ENCODE results near the gene PNMA8B. TPM values are rescaled to one million over a fixed set of nuclear protein-coding genes. Genes with fewer than 3 reads are reported as not detected.

The PNMA8B gene
- total and polyA plus RNA-seq, 2 donors (not counting 3 experiments of a cell fraction or from before 2014, with no cell fraction given) = 0.11 TPM; not detected in 1

DNA sequence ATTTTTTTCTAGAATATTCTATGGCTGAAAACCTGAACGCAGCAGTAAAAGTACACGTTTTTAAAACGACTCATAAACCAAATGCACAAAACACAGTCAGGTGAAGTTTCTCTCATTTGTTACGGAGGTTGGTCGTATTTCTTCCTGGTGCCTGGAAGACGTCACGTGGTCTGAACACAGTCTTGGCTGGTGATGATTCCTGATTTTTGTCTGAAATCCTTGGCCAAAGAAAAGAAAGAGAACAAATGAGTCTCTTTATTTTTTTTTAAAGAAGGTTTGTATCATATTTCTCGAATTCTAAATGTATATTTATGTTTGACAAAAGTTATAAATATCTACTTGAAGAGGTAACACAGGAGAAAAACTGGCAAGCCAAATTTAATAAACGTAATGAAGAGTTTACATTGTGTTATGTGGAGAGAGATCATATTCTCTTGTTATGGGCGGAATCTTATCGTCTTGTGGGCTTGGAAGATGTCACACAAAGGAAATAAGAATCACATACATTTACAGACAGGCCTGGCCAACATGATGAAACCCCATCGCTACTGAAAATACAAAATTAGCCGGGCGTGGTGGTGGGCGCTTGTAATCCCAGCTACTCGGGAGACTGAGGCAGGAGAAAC, 14.3 kb downstream of the PNMA8B start:
- Histone ChIP-seq H3K27me3 (ENCODE audit: control insufficient read depth in 2 of 2, insufficient read depth in 2 of 2, low read length in 2 of 2) (peaks cover 0 to 3% of the 10 kb centered on the region in 2 experiments), H2AFZ (ENCODE audit: low read depth, low read length) (no peak overlapping the region), H3K27ac (ENCODE audit: insufficient read depth, low read depth, low read length) (no peak overlapping the region), H3K4me3 (replicated peaks in 1 of 3; ENCODE audit: insufficient read depth in 1 of 3, low read depth in 1 of 3, low read length in 3 of 3) (no peak overlapping the region), H3K9me3 (replicated peaks; ENCODE audit: control insufficient read depth, insufficient read depth, low read length) (no peaks in the 10 kb centered on the region), H3K9me1 (replicated peaks; ENCODE audit: control insufficient read depth, extremely low read depth, insufficient read depth, low read length) (no peaks in the 10 kb centered on the region), H3K4me2 (ENCODE audit: insufficient read depth, low read length) (no peak overlapping the region), H3K4me1 (ENCODE audit: control insufficient read depth, extremely low read depth, insufficient read depth, low read length) (peaks cover 3% of the 10 kb centered on the region), H3K9ac (replicated peaks; ENCODE audit: extremely low read depth, insufficient read depth, low read length) (no peak overlapping the region), H4K20me1 (replicated peaks; ENCODE audit: control insufficient read depth, extremely low read depth, insufficient read depth, low read length) (no peaks in the 10 kb centered on the region), H3K36me3 (ENCODE audit: control insufficient read depth in 2 of 2, extremely low read depth in 1 of 2, insufficient read depth in 2 of 2, low read length in 2 of 2) (no peaks in the 10 kb centered on the region), H3K79me2 (ENCODE audit: control insufficient read depth, insufficient read depth, low read length) (no peaks in the 10 kb centered on the region)
- DNase-seq (ENCODE audit: low read depth, low spot score) (no peak), FAIRE-seq (no peak)
- ChIA-PET CTCF (interaction anchor here (0.6 to 1.8 kb wide), 2 partner anchors 76 to 79 kb away, joined by 3 to 5 read pairs; no protein-coding TSS in a partner anchor), POLR2A (interaction anchor here (0.5 kb wide), 1 partner anchor 9 kb away, joined by 3 read pairs; no protein-coding TSS in a partner anchor)
- TF ChIP-seq POLR2A (IDR thresholded peaks at IDR 0.05; ENCODE audit: low read depth, low read length) = no peak
- no peak for TF ChIP-seq POLR2AphosphoS5 (IDR thresholded peaks at IDR 0.05; ENCODE audit: insufficient read depth, low read depth, low read length)
- TF ChIP-seq CTCF (IDR thresholded peaks at IDR 0.05; ENCODE audit: extremely low read depth in 1 of 2, insufficient read depth in 1 of 2, low read depth in 1 of 2, low read length in 2 of 2) = no peak
- no peak for TF ChIP-seq FOS (IDR thresholded peaks at IDR 0.05; ENCODE audit: borderline replicate concordance, insufficient read depth, low read length)
- no peak for TF ChIP-seq JUN (IDR thresholded peaks at IDR 0.05; ENCODE audit: borderline replicate concordance, insufficient read depth, insufficient read length, low read depth)
- no peak for TF ChIP-seq MYC (IDR thresholded peaks at IDR 0.05; ENCODE audit: low read depth, low read length)
- TF ChIP-seq, protein P1, sequence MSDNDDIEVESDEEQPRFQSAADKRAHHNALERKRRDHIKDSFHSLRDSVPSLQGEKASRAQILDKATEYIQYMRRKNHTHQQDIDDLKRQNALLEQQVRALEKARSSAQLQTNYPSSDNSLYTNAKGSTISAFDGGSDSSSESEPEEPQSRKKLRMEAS (IDR thresholded peaks at IDR 0.05; ENCODE audit: insufficient read depth, insufficient read length) = no peak
- TF ChIP-seq GATA2 (IDR thresholded peaks at IDR 0.05; ENCODE audit: insufficient read depth, insufficient read length, low read depth, low read length) = no peak
- no peak for TF ChIP-seq EZH2 (IDR thresholded peaks at IDR 0.05; ENCODE audit: borderline replicate concordance, low read depth, low read length, severe bottlenecking)
- dilution Hi-C loops (cut with MboI; ENCODE audit: extremely low pct_ligation_motif_present, low sequenced_read_pairs) (no loop called here), intact Hi-C loops (cut with micrococcal nuclease) (no loop called here)
- no TSS peak for BruUV-seq (replicated peaks)

Data from endothelial cell of umbilical vein (primary cell).